Ishikawa (cell line): ENCODE measurements around the gene USP32.

Source experiments
- EP300 ChIP-seq: IDR thresholded peaks from 2 replicates; pipeline ENCODE4 v1.6.1; 2012; ENCODE audit warnings: borderline replicate concordance
- MAX ChIP-seq: IDR thresholded peaks from 2 replicates; pipeline ENCODE4 v1.6.1; 2012
- NFIC ChIP-seq: IDR thresholded peaks from 2 replicates; pipeline ENCODE4 v1.6.1; 2012
- TEAD4 ChIP-seq: IDR thresholded peaks from 2 replicates; pipeline ENCODE4 v1.6.1; 2012
- USF1 ChIP-seq: IDR thresholded peaks from 2 replicates; pipeline ENCODE4 v1.6.1; 2012

- no peak for TF ChIP-seq MAX
- TF ChIP-seq EP300: no peak
- TF ChIP-seq NFIC: no peak
- no peak for TF ChIP-seq USF1
- TF ChIP-seq TEAD4: no peak
Observed at GRCh38 chr17:60296177-60296576, 95.8 kb downstream of the USP32 start.
